GM10248 (cell line): ENCODE measurements around the gene CNTNAP2.

Experiments used
- CTCF ChIA-PET: fragments of 300-600 bp; sonication (Branson Sonifier 250); formaldehyde crosslinking; extraction: SDS; loops from one replicate; lab custom pipeline; 2021; ENCODE audit warnings: antibody characterized with exemption; lab: Yijun Ruan, JAX
- POLR2A ChIA-PET: fragments of 350-650 bp; sonication (Branson Sonifier 250); formaldehyde crosslinking; extraction: SDS; loops from one replicate; lab custom pipeline; 2020; ENCODE audit warnings: antibody characterized with exemption; lab: Yijun Ruan, JAX
- DNase-seq: peaks from one replicate; pipeline ENCODE4 v3.0.0; 2012; ENCODE audit errors: extremely low spot score
- CTCF ChIP-seq: IDR thresholded peaks from 2 replicates; pipeline ENCODE4 v1.5.1; 2012; ENCODE audit warnings: mild to moderate bottlenecking, low read depth; ENCODE audit errors: extremely low read depth, missing control alignments, control extremely low read depth

Gene CNTNAP2

GRCh38 chr7:146713934-146714333 is 597.3 kb downstream of the CNTNAP2 start:
- no peak for TF ChIP-seq CTCF
- DNase-seq = no peak
- ChIA-PET POLR2A (no interaction called here), CTCF (interaction anchor here (1.3 kb wide), 1 partner anchor 8 kb away, joined by 3 read pairs; no protein-coding TSS in a partner anchor)

GRCh38 chr7:146720195-146720594 is 603.6 kb downstream of the CNTNAP2 start:
- POLR2A ChIA-PET = no interaction called here
- CTCF ChIA-PET = interaction anchor here (0.7 kb wide), 1 partner anchor 9 kb away, joined by 3 read pairs; no protein-coding TSS in a partner anchor
- no peak for TF ChIP-seq CTCF
- no peak for DNase-seq

GRCh38 chr7:146722986-146723385 is 606.4 kb downstream of the CNTNAP2 start:
- DNase-seq = no peak
- POLR2A ChIA-PET = no interaction called here
- CTCF ChIA-PET = interaction anchor here (1.6 kb wide), 1 partner anchor 9 kb away, joined by 3 read pairs; no protein-coding TSS in a partner anchor
- TF ChIP-seq CTCF = no peak

GRCh38 chr7:146725520-146725919 is 608.9 kb downstream of the CNTNAP2 start:
- POLR2A ChIA-PET = no interaction called here
- TF ChIP-seq CTCF = no peak

GRCh38 chr7:146728141-146728540 is 611.5 kb downstream of the CNTNAP2 start:
- DNase-seq = no peak
- no peak for TF ChIP-seq CTCF
- CTCF ChIA-PET = no interaction called here
- POLR2A ChIA-PET = no interaction called here

More at GRCh38 chr7:146725520-146725919, 608.9 kb downstream of the CNTNAP2 start:
- no peak for DNase-seq
- CTCF ChIA-PET = interaction anchor here (0.8 to 1.2 kb wide), 2 partner anchors 10 to 16 kb away, joined by 3 read pairs; no protein-coding TSS in a partner anchor

- no peak for TF ChIP-seq CTCF
- CTCF ChIA-PET = no interaction called here
- POLR2A ChIA-PET = no interaction called here
- DNase-seq = no peak
Observed at GRCh38 chr7:146728611-146729010, 612.0 kb downstream of the CNTNAP2 start.
